ENCODE results near the gene SHANK2.

- no peak for TF ChIP-seq CTCF (conservative IDR thresholded peaks at IDR 0.05; ENCODE audit: low read length)
- no peak for TF ChIP-seq EZH2phosphoT487 (IDR thresholded peaks at IDR 0.05; ENCODE audit: borderline replicate concordance, low read depth, low read length)
These were observed 47.8 kb upstream of the SHANK2 start for GRCh38 chr11:71300187-71300586.

All from OCI-LY7 (cell line).